Brain microvascular endothelial cell (primary cell): Measurements from ENCODE around the gene TRPV2.

Experiments used
- DNase-seq: peaks from one replicate; pipeline ENCODE4 v3.0.0-alpha.2; 2020
- H3K27ac ChIP-seq: fragments of 250-450 bp; sonication (Bioruptor Pico); 2 replicates; pipeline ENCODE4 v1.5.1; 2020; ENCODE audit warnings: mild to moderate bottlenecking, moderate library complexity
- H3K27me3 ChIP-seq: fragments of 250-450 bp; sonication (Bioruptor Pico); replicated peaks from 2 replicates; pipeline ENCODE4 v1.5.1; 2020; ENCODE audit warnings: mild to moderate bottlenecking
- H3K36me3 ChIP-seq: fragments of 250-450 bp; sonication (Bioruptor Pico); replicated peaks from 2 replicates; pipeline ENCODE4 v1.5.1; 2020; ENCODE audit warnings: mild to moderate bottlenecking
- H3K4me3 ChIP-seq: 2 replicates; pipeline ENCODE4 v1.5.1; 2011; ENCODE audit warnings: low read depth, mild to moderate bottlenecking, control low read depth, low read length, moderate library complexity
- in situ Hi-C: cut with HindIII; loops from 2 replicates; pipeline ENCODE4 v1.10.0; 2017; ENCODE audit warnings: low sequenced_read_pairs, low pct_ligation_motif_present
- TF ChIP-seq, protein P1 (sequence below): IDR thresholded peaks from 2 replicates; pipeline ENCODE4 v1.5.1; 2011; ENCODE audit warnings: low read depth, mild to moderate bottlenecking, moderate library complexity, low read length, control low read depth, inconsistent platforms; ENCODE audit errors: missing control alignments

The TRPV2 gene

DNA sequence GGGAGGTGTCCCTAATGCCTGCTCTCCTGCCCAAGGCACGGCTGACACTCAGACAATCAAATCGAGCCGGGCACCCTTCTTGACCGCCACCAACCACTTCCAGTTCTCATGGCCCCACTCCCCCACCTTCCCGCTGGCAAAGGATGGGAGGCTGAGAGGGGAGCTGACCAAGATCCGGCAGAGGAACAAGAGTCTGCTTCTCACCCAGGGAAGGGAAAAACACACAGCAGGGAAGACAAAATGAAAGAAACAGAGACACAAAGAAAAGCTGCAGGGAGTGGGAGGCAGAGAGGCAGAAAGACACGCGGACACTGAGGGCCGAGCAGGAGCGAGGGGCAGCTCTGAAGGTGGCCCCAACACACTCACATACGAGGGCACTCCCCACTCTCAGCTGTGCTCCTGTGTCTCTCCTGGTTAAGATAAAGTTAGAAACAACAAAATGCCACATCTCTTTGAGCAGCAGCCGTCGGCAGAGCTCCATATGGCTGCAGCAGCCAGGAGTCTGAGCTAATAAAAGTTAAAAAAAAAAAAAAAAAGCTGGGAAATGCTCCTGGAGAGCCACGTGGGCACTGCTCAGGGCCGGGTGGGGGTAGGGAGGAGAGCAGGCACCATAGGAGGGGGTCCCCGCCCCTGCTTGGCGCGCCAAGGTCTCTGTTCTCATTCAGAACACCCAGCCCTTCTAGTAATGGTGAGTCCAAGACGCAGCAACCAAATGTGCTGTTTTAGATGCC lies 69.2 kb downstream of the TRPV2 start:
- TF ChIP-seq, protein P1, sequence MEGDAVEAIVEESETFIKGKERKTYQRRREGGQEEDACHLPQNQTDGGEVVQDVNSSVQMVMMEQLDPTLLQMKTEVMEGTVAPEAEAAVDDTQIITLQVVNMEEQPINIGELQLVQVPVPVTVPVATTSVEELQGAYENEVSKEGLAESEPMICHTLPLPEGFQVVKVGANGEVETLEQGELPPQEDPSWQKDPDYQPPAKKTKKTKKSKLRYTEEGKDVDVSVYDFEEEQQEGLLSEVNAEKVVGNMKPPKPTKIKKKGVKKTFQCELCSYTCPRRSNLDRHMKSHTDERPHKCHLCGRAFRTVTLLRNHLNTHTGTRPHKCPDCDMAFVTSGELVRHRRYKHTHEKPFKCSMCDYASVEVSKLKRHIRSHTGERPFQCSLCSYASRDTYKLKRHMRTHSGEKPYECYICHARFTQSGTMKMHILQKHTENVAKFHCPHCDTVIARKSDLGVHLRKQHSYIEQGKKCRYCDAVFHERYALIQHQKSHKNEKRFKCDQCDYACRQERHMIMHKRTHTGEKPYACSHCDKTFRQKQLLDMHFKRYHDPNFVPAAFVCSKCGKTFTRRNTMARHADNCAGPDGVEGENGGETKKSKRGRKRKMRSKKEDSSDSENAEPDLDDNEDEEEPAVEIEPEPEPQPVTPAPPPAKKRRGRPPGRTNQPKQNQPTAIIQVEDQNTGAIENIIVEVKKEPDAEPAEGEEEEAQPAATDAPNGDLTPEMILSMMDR: no peak
- H3K4me3 ChIP-seq: no peak overlapping the region
- H3K27ac ChIP-seq: no peak overlapping the region
- no peaks in the 10 kb centered on the region for H3K27me3 ChIP-seq
- in situ Hi-C loops: no loop called here
- no peak for DNase-seq
- no peaks in the 10 kb centered on the region for H3K36me3 ChIP-seq
